C4-2B (cell line): ENCODE measurements around the gene SLC39A11.

Source experiments
- ZFX ChIP-seq: fragments of 450-650 bp; IDR thresholded peaks from 2 replicates; pipeline ENCODE4 v1.6.1; 2017
- TF ChIP-seq, protein P1 (sequence below): fragments of 450-650 bp; conservative IDR thresholded peaks from 2 replicates; pipeline ENCODE4 v1.5.1; 2017; ENCODE audit warnings: mild to moderate bottlenecking

DNA sequence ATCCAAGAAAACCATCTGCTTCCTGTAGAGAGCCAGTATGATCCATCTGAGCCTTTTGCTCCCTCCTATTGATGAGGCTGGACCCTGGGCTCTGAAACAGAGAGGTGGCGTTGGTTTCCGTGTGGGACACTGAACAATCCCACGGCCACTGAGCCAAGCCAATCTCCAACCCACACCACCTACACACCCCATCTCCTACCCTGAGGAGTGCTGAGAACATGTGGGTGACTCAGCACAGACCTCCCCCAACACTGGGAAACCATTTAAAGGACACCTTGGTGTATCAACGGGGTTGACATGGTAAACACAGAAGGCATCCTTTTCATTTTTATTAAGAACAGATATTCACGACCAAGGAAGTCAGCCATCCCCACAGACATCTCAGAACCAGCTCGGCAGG lies 332.1 kb downstream of the SLC39A11 start:
- TF ChIP-seq, protein P1, sequence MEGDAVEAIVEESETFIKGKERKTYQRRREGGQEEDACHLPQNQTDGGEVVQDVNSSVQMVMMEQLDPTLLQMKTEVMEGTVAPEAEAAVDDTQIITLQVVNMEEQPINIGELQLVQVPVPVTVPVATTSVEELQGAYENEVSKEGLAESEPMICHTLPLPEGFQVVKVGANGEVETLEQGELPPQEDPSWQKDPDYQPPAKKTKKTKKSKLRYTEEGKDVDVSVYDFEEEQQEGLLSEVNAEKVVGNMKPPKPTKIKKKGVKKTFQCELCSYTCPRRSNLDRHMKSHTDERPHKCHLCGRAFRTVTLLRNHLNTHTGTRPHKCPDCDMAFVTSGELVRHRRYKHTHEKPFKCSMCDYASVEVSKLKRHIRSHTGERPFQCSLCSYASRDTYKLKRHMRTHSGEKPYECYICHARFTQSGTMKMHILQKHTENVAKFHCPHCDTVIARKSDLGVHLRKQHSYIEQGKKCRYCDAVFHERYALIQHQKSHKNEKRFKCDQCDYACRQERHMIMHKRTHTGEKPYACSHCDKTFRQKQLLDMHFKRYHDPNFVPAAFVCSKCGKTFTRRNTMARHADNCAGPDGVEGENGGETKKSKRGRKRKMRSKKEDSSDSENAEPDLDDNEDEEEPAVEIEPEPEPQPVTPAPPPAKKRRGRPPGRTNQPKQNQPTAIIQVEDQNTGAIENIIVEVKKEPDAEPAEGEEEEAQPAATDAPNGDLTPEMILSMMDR: no peak
- TF ChIP-seq ZFX: no peak
